A204.1 (cell line): ENCODE results near the gene OPN1SW.

Experiments
- FAIRE-seq: peaks from 2 replicates; lab custom pipeline; 2012; peaks lifted over from hg19 to GRCh38; lab: Jason Lieb, UNC

The OPN1SW gene

DNA sequence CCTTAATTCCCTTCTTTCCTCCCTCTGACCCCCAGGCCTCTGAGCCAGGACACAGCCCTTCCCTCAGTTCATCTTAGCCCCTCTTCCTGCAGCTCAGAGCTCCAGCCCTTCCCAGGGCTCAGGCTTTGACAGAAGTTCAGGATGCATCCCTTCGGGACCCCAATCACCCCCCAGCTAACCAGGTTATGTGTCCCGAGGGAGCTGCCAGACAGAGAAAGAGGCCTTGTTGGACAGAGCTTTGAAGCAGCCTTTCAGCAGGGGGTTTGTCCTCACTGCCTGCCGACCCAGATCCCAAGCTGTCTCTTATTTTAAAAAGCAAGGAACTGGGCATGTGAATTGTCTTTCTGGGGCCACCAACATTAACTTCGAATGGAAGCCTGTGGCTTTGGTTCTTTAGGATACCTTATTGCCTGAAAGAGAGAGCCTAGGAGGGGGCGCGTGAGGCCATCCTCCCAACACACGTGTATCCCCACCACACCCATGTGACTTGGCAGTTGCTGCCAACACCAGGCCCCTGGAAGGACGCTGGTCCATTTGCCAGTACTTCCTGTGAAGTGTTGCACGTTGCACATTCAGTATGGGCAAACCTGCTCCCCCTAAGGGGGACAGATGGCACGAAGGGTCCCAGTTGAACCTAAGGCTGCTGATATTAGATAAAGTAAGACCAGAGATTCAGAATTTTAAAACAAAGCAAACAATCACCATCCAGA is 17.0 kb upstream of the OPN1SW start:
- no peak for FAIRE-seq

- FAIRE-seq, result no peak
These were observed 16.4 kb upstream of the OPN1SW start for GRCh38 chr7:128791972-128792327.

DNA sequence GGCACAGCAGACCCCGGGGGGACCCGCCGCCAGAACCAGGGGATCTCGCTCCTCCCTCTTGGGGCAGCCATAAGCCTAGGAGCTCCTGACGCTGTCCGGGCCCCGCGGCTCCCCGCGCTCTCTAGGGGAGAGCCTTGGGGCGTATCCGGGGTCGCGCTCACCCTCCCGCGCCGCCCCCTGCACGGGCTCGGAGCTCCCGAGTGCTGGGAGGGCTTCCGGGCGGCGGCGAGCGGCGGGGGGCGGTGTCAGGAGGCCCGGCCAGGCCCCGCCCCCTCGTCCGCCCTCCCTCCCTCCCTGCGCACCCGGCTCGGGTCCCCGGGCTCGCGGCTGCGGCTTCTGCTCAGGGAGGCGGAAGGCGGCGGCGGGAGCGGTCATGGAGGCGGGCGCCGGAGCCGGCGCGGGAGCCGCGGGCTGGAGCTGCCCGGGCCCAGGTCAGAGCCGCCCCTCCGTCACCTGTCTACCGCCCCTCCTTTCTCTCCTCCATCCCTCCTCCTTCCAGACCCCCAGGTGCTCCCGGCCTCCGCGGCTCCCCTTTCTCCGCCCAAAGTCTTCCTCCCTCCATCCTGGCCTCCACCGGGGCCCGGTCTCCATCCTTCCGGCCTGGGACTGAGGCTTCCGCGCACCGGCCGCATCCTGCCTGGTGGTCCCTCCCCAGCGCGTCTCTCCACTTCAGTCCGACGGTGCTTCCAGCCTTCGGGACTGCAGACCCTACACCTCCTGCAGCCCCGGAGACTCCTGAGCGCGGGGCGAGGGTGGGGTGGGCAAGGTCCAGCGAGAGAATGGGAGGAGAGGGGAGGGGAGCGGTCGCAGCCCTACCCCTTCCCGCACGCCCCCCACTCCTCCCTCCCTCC is 15.8 kb upstream of the OPN1SW start, which contains the start of gene CCDC136:
TSS of gene CCDC136 (plus strand) at position 848 of the 851 bp plus-strand sequence. CDS start 444 bp downstream, outside the sequence.
- no peak for FAIRE-seq

- no peak for FAIRE-seq
These were observed 14.9 kb upstream of the OPN1SW start for GRCh38 chr7:128790315-128791041.

- FAIRE-seq, result no peak
These were observed 13.1 kb upstream of the OPN1SW start for GRCh38 chr7:128788446-128789412.

GRCh38 chr7:128785738-128786137 is 10.1 kb upstream of the OPN1SW start:
- FAIRE-seq, result no peak

- no peak for FAIRE-seq
These were observed 7.7 kb upstream of the OPN1SW start for GRCh38 chr7:128783143-128783861.

DNA sequence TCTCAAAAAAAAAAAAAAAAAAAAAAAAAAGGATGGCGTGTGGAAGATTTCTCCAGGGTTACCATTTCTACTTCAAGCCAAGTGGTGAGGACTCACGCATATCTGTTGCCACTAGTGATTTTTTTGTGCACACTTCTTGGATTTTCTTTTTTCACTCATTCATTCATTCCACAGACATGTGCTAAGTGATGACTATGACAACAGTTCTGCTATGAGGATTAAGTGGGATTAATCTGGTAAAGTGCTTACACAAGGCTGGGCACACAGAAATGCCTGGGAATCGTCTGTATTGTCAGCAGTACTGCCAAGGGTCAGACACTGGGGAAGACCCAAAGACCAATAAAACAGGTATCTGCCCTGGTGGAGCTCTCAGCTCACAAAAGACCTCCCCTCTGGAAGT is 6.3 kb upstream of the OPN1SW start:
- no peak for FAIRE-seq

- FAIRE-seq, result no peak
These were observed 5.5 kb upstream of the OPN1SW start for GRCh38 chr7:128781126-128781525.

- FAIRE-seq, result no peak
These were observed 3.4 kb upstream of the OPN1SW start for GRCh38 chr7:128778946-128779345.

- FAIRE-seq, result no peak
These were observed 1.8 kb upstream of the OPN1SW start for GRCh38 chr7:128777156-128778123.

DNA sequence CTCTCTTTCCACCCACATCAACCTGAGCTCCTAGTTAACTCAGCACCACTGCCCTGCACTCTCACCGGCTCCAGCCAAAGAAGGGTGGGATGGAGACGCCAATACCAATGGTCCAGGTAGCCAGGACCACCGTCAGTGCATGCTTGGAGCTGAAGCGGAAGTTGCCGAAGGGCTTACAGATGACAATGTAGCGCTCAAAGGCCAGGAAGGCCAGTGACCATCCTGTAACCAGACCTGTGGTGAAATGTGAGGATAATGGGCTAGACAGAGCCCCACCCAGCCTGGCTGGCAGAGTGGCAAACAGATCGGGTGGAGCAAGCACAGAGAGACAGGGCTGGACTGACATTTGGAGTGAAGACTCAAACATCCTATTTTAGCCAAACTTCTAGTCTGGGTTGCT is 673 bp downstream of the OPN1SW start:
- no peak for FAIRE-seq

DNA sequence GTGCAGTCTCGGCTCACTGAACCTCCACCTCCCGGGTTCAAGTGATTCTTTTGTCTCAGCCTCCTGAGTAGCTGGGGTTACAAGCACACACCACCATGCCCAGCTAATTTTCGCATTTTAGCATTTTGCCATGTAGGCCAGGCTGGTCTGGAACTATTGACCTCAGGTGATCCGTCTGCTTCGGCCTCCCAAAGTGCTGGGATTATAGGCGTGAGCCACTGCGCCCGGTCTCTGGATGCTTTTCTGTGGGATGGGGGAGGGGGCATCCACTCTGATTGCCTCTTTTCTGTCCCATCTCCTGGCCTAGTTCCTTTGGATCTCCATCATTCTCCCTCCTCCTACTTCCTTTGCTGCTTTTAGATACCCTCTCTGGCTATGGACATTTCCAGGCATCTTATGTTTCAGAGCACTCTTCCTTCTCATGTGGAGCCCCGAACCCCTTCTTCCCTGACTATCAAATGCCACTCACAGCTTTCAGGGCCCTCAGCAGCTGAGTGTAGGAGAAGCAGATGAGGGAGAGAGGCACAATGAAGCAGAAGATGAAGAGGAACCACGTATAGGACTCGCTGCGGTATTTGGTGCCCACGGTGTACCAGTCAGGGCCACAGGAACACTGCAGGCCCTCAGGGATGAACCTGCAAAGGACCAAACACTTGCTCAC is 1.4 kb downstream of the OPN1SW start:
- FAIRE-seq, result no peak

DNA sequence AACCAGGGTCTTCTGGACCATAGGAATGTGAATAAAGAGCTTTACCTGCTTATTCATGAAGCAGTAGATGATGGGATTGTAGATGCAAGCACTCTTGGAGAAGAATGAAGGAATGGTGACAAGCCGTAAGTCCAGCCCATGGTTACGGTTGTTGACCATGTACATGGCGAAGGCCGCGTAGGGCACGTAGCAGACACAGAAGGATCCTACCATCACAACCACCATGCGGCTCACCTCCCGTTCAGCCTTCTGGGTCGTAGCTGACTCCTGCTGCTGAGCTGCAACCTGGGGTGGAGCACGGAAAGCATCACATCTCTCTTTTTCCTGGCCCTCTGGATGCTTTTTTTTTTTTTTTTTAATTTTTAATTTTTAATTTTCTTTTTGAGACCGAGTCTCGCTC is 2.0 kb downstream of the OPN1SW start:
- FAIRE-seq, result no peak

DNA sequence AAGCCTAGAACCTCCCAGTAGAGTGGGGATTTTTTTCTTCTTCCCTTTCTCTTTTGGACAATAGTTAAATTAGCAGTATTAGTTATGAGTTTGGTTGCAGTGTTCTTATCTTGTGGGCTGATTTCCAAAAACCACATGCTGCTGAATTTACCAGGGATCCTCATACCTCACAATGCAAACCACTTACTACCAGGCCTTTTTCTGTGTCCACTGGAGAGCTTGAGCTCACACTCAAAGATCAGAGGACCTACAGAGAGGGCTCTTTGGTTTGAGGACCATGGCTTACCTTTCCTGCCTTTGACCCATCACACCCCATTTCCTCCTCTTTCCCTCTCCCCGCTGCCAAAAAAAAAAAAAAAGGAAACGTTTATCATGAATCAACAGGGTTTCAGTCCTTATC is 5.4 kb downstream of the OPN1SW start:
- no peak for FAIRE-seq

DNA sequence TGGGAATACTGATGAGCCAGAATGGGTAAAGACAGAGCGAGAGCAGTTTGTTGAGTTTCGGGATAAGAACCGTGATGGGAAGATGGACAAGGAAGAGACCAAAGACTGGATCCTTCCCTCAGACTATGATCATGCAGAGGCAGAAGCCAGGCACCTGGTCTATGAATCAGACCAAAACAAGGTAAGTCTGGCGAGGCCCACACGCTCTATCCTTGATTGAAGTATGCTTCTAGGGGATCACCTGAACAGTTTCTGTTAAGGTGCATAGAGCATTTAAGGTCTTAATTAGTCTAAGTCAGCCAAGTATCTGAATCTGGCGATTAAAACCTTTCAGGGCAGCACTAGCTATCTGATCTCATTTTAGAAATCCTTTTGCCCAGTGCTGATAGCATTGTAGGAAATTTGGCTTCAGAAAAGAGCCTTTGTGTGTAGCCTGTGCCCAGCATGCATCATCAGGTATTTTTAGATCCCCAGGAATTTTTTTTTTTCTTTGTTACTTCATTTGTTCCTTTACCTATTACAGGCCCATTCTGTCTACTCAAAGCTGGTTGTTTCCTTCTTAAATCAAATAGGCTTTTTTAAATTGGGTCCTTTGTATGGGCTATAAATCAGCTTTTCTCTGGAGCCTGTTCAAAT is 8.0 kb downstream of the OPN1SW start:
- no peak for FAIRE-seq

GRCh38 chr7:128763541-128763940 is 12.1 kb downstream of the OPN1SW start:
- FAIRE-seq, result no peak

DNA sequence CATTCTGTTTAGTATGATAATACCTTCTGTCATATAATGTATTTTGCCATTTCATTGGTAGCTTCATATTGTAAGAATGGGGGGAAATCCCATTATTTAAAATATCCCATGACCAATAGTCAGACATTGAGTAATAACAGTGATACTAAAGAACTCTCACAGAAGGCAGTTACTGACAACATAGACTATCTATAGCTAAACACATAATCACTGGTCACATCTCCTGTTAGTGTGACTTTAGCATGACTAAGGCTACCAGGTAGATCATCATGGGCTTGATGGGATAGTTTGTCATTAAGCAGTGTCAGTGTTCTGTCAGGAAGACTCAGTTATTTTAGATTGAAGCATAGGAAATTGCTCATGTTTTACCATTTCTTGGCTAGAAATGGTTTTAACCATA is 16.4 kb downstream of the OPN1SW start:
- FAIRE-seq, result no peak

DNA sequence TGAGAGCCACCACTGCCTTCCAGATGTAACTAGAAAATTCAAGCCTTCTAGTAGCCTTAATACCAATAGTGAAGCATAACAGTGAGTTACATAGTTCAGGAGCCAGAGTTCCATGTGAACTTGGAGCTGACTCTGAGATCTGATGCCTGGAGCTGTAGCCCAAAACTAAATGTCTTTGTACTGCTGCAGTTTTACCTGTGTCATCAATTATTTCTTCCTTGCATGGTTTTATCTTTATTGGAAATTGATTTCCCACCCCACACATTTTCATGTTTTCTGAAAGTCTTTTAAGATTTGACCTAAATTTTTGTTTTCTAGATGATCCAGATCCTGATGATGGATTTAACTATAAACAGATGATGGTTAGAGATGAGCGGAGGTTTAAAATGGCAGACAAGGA is 17.0 kb downstream of the OPN1SW start:
- FAIRE-seq, result no peak
